Measurements from ENCODE around the gene SSC5D.

SSC5D gene

GRCh38 chr19:55463583-55464031 is 24.6 kb upstream of the SSC5D start:
- TF ChIP-seq ZFX (IDR thresholded peaks at IDR 0.05; ENCODE audit: borderline replicate concordance) (no peak), CTCF (IDR thresholded peaks at IDR 0.05) (no peak)
- H3K27ac ChIP-seq = no peak overlapping the region

GRCh38 chr19:55464039-55464661 is 24.1 kb upstream of the SSC5D start:
- TF ChIP-seq ZFX (IDR thresholded peaks at IDR 0.05; ENCODE audit: borderline replicate concordance) (no peak), CTCF (IDR thresholded peaks at IDR 0.05) (no peak)
- H3K27ac ChIP-seq = no peak overlapping the region

- no peak for TF ChIP-seq CTCF (IDR thresholded peaks at IDR 0.05)
These were observed 23.6 kb upstream of the SSC5D start, which contains the start of gene C19orf85 for GRCh38 chr19:55464662-55465054. TSS of gene C19orf85 (minus strand) at chr19:55464751. CDS start at chr19:55464554, 197 bp downstream.

GRCh38 chr19:55465460-55466240 is 22.6 kb upstream of the SSC5D start:
- peak overlapping the region; percentile 5; the same call in 1 of the 2 replicates for H3K27ac ChIP-seq
- TF ChIP-seq CTCF (IDR thresholded peaks at IDR 0.05) (no peak), ZFX (IDR thresholded peaks at IDR 0.05; ENCODE audit: borderline replicate concordance) (no peak)

More at GRCh38 chr19:55464662-55465054, 23.6 kb upstream of the SSC5D start, which contains the start of gene C19orf85:
- no peak within 1 kb of the TSS for H3K27ac ChIP-seq

GRCh38 chr19:55466241-55466614 is 22.0 kb upstream of the SSC5D start:
- TF ChIP-seq ZFX (IDR thresholded peaks at IDR 0.05; ENCODE audit: borderline replicate concordance) = no peak
- peak overlapping the region; percentile 5; the same call in 1 of the 2 replicates for H3K27ac ChIP-seq

- TF ChIP-seq CTCF (IDR thresholded peaks at IDR 0.05) (peak; percentile 99), ZFX (IDR thresholded peaks at IDR 0.05; ENCODE audit: borderline replicate concordance) (no peak)
- H3K27ac ChIP-seq = no peak overlapping the region
These were observed 20.8 kb upstream of the SSC5D start for GRCh38 chr19:55467236-55468053.

GRCh38 chr19:55468054-55468393 is 20.2 kb upstream of the SSC5D start:
- peak; percentile 82 for TF ChIP-seq CTCF (IDR thresholded peaks at IDR 0.05)
- TF ChIP-seq ZFX (IDR thresholded peaks at IDR 0.05; ENCODE audit: borderline replicate concordance) = no peak
- H3K27ac ChIP-seq = no peak overlapping the region

Measured in 22Rv1 (cell line).